GM18498 (cell line): ENCODE data around the gene HECW1.
"Not testable (repeated sequence)": the region's sequence is repeated elsewhere in the genome, so short reads cannot be mapped to it uniquely, and the experiment has no call there.

Experiments used
- ATAC-seq: cut with Tn5 transposase; IDR thresholded peaks from one replicate; pipeline ENCODE4 v1.9.1; 2021; ENCODE audit warnings: mild to moderate bottlenecking, moderate library complexity; ENCODE audit not compliant: unreplicated experiment

HECW1 gene

GRCh38 chr7:43345696-43346095 lies 233.2 kb downstream of the HECW1 start:
- ATAC-seq = not testable (repeated sequence)

GRCh38 chr7:43351683-43352082 lies 239.2 kb downstream of the HECW1 start:
- ATAC-seq = no peak

GRCh38 chr7:43353902-43354301 lies 241.5 kb downstream of the HECW1 start:
- no peak for ATAC-seq

- ATAC-seq = no peak
Observed at GRCh38 chr7:43362652-43363034, 250.2 kb downstream of the HECW1 start.

- no peak for ATAC-seq
Observed at GRCh38 chr7:43363035-43363791, 250.8 kb downstream of the HECW1 start.

- ATAC-seq = no peak
Observed at GRCh38 chr7:43364391-43364790, 251.9 kb downstream of the HECW1 start.

- no peak for ATAC-seq
Observed at GRCh38 chr7:43372676-43373355, 260.4 kb downstream of the HECW1 start.

GRCh38 chr7:43377196-43377960 lies 264.9 kb downstream of the HECW1 start:
- no peak for ATAC-seq

GRCh38 chr7:43379210-43379609 lies 266.8 kb downstream of the HECW1 start:
- no peak for ATAC-seq

GRCh38 chr7:43384616-43385308 lies 272.3 kb downstream of the HECW1 start:
- ATAC-seq = no peak

- no peak for ATAC-seq
Observed at GRCh38 chr7:43385309-43385680, 272.8 kb downstream of the HECW1 start.

GRCh38 chr7:43385856-43386255 lies 273.4 kb downstream of the HECW1 start:
- ATAC-seq = no peak

GRCh38 chr7:43387932-43388331 lies 275.5 kb downstream of the HECW1 start:
- ATAC-seq = no peak

GRCh38 chr7:43390576-43390975 lies 278.1 kb downstream of the HECW1 start:
- ATAC-seq = no peak

GRCh38 chr7:43391518-43391917 lies 279.1 kb downstream of the HECW1 start:
- ATAC-seq = no peak

GRCh38 chr7:43392638-43393330 lies 280.3 kb downstream of the HECW1 start:
- no peak for ATAC-seq

GRCh38 chr7:43394441-43395130 lies 282.1 kb downstream of the HECW1 start:
- no peak for ATAC-seq

GRCh38 chr7:43395351-43395750 lies 282.9 kb downstream of the HECW1 start:
- ATAC-seq = no peak

GRCh38 chr7:43396187-43396740 lies 283.8 kb downstream of the HECW1 start:
- ATAC-seq = no peak

- ATAC-seq = no peak
Observed at GRCh38 chr7:43398831-43399230, 286.4 kb downstream of the HECW1 start.
